Right atrium auricular region (tissue), 2 donors: Measurements from ENCODE around the gene TBCD. TPM values are rescaled to one million over a fixed set of nuclear protein-coding genes. Genes with fewer than 3 reads are reported as not detected.

Experiments used
- DNase-seq: peaks from one replicate; pipeline ENCODE4 v3.0.0-alpha.2; 2019; ENCODE audit warnings: low spot score
- H3K27ac ChIP-seq, 2 donors: fragments of 200-600 bp; sonication (generic); 1 replicate in 1 of 2; 2 replicates in 1 of 2; pipeline ENCODE4 v1.5.1; 2016 to 2019
- H3K27me3 ChIP-seq, 2 donors: fragments of 200-600 bp; sonication (generic); one replicate each; pipeline versions ENCODE4 v1.5.1 to v1.6.0; 2017 to 2019
- H3K36me3 ChIP-seq: fragments of 200-600 bp; sonication (generic); one replicate; pipeline ENCODE4 v1.5.1; 2016
- H3K4me1 ChIP-seq, 2 donors: fragments of 200-600 bp; sonication (generic); one replicate each; pipeline versions ENCODE4 v1.5.1 to v1.6.0; 2017 to 2019
- H3K4me3 ChIP-seq, 2 donors: fragments of 200-600 bp; sonication (generic); 1 replicate in 1 of 2; 2 replicates in 1 of 2; pipeline ENCODE4 v1.5.1; 2017 to 2019; ENCODE audit warnings: mild to moderate bottlenecking in 1 of 2, moderate library complexity in 1 of 2
- H3K9me3 ChIP-seq, 2 donors: fragments of 200-600 bp; sonication (generic); one replicate each; pipeline ENCODE4 v1.5.1; 2019
- total RNA-seq, 2 donors: library from RNA; depleted of rRNA; stranded (reverse); fragments of >200 nt; gene quantifications; one replicate each; pipeline ENCODE4 v1.1.0, GENCODE V29; 2016
- TF ChIP-seq, protein P1 (sequence below), 2 donors: fragments of 200-600 bp; sonication (generic); IDR thresholded peaks; one replicate each; pipeline ENCODE4 v1.5.1; 2019; ENCODE audit warnings: antibody characterized with exemption in 2 of 2

The TBCD gene
- total RNA-seq, 2 donors from 2014 or later: 19.4 to 29.6 TPM

DNA sequence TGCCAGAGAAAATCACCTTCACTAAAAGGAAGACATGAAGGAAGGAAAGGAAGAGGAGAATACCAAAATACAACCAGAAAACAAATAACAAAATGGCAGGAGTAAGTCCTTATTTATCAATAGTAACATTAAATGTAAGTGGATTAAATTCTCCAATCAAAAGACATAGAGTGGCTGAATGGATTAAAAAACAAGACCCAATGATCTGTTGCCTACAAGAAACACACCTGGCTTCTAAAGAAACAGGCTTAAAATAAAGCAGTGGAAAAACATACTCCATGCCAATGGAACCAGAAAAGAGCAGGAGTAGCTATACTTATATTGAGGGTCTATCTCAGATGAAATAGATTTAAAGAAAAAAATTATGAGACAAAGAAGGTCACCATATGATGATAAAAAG lies 241.1 kb downstream of the TBCD start:
- H3K27ac ChIP-seq: no peak overlapping the region

More for the DNA sequence above, 241.1 kb downstream of the TBCD start:
- peaks cover 0 to 16% of the 10 kb centered on the region in 2 donors for H3K9me3 ChIP-seq
- H3K27me3 ChIP-seq: no peaks in the 10 kb centered on the region
- H3K4me3 ChIP-seq: no peak overlapping the region
- no peaks in the 10 kb centered on the region for H3K4me1 ChIP-seq
- TF ChIP-seq, protein P1, sequence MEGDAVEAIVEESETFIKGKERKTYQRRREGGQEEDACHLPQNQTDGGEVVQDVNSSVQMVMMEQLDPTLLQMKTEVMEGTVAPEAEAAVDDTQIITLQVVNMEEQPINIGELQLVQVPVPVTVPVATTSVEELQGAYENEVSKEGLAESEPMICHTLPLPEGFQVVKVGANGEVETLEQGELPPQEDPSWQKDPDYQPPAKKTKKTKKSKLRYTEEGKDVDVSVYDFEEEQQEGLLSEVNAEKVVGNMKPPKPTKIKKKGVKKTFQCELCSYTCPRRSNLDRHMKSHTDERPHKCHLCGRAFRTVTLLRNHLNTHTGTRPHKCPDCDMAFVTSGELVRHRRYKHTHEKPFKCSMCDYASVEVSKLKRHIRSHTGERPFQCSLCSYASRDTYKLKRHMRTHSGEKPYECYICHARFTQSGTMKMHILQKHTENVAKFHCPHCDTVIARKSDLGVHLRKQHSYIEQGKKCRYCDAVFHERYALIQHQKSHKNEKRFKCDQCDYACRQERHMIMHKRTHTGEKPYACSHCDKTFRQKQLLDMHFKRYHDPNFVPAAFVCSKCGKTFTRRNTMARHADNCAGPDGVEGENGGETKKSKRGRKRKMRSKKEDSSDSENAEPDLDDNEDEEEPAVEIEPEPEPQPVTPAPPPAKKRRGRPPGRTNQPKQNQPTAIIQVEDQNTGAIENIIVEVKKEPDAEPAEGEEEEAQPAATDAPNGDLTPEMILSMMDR (IDR thresholded peaks at IDR 0.05): no peak
- no peaks in the 10 kb centered on the region for H3K36me3 ChIP-seq
- DNase-seq: no peak

Other genes starting within 250 kb of the TBCD start
- 10 to 100 TPM; 27.8 to 40.3 TPM for gene FOXK2, start 232.3 kb upstream of the TBCD start, total RNA-seq
- gene WDR45B, start 103.6 kb upstream of the TBCD start, total RNA-seq: 10 to 100 TPM; 41.2 to 46.4 TPM
- gene RAB40B, start 53.4 kb upstream of the TBCD start, total RNA-seq: 10 to 100 TPM; 10.2 to 20.8 TPM
- gene FN3KRP, start 35.4 kb upstream of the TBCD start, total RNA-seq: 1 to 10 TPM; 6.1 TPM
- gene FN3K, start 16.4 kb upstream of the TBCD start, total RNA-seq: 10 to 100 TPM in 1 of 2 donors, 1 to 10 TPM in 1; 5.1 to 28.3 TPM
- not detected for gene ZNF750, start 88.0 kb downstream of the TBCD start, total RNA-seq